HG03439 (cell line): ENCODE measurements around the gene KLK8.

ENCODE experiments used
- ATAC-seq: cut with Tn5 transposase; IDR thresholded peaks from one replicate; pipeline ENCODE4 v1.9.1; 2021; ENCODE audit warnings: mild to moderate bottlenecking, moderate library complexity; ENCODE audit not compliant: unreplicated experiment

The KLK8 gene

GRCh38 chr19:51001515-51001914 lies at the start of gene KLK8:
KLK8 (minus strand) TSS chr19:51001604; CDS start chr19:51001167, 437 bp downstream.
- ATAC-seq = no peak

GRCh38 chr19:51047031-51047335 lies 45.6 kb upstream of the KLK8 start:
- ATAC-seq = no peak

- no peak for ATAC-seq
These were observed 42.9 kb upstream of the KLK8 start for GRCh38 chr19:51044327-51044726.

- no peak for ATAC-seq
These were observed 42.1 kb upstream of the KLK8 start for GRCh38 chr19:51043497-51043896.

GRCh38 chr19:51040151-51040550 lies 38.7 kb upstream of the KLK8 start:
- ATAC-seq = no peak

- no peak for ATAC-seq
These were observed 35.1 kb upstream of the KLK8 start for GRCh38 chr19:51036519-51036918.

GRCh38 chr19:51034704-51035103 lies 33.3 kb upstream of the KLK8 start, which contains the start of gene KLK12:
KLK12 (minus strand) TSS chr19:51035002; CDS start chr19:51034621, 381 bp downstream.
- no peak for ATAC-seq

GRCh38 chr19:51031880-51032225 lies 30.4 kb upstream of the KLK8 start:
- no peak for ATAC-seq

GRCh38 chr19:51031220-51031879 lies 29.9 kb upstream of the KLK8 start:
- ATAC-seq = no peak

GRCh38 chr19:51030631-51031030 lies 29.2 kb upstream of the KLK8 start:
- ATAC-seq = no peak

GRCh38 chr19:51029718-51030117 lies 28.3 kb upstream of the KLK8 start:
- no peak for ATAC-seq

- no peak for ATAC-seq
These were observed 26.5 kb upstream of the KLK8 start for GRCh38 chr19:51027873-51028272.

- no peak for ATAC-seq
These were observed 25.9 kb upstream of the KLK8 start for GRCh38 chr19:51027126-51027806.

GRCh38 chr19:51026554-51026831 lies 25.1 kb upstream of the KLK8 start, which contains the start of gene KLK11:
KLK11 (minus strand) TSS chr19:51026616; CDS start chr19:51025631, 985 bp downstream.
- ATAC-seq = no peak

GRCh38 chr19:51025809-51026553 lies 24.6 kb upstream of the KLK8 start:
- ATAC-seq = no peak

GRCh38 chr19:51025401-51025800 lies 24.0 kb upstream of the KLK8 start:
- no peak for ATAC-seq

- ATAC-seq = no peak
These were observed 23.5 kb upstream of the KLK8 start for GRCh38 chr19:51024924-51025323.

- ATAC-seq = no peak
These were observed 22.5 kb upstream of the KLK8 start for GRCh38 chr19:51023946-51024345.

- ATAC-seq = no peak
These were observed 21.1 kb upstream of the KLK8 start for GRCh38 chr19:51022526-51022925.

GRCh38 chr19:51020988-51021651 lies 19.7 kb upstream of the KLK8 start:
- ATAC-seq = no peak

- ATAC-seq = no peak
These were observed 18.1 kb upstream of the KLK8 start, which contains the start of gene KLK10 for GRCh38 chr19:51019544-51019925. KLK10 (minus strand) TSS chr19:51019709; CDS start chr19:51019130, 579 bp downstream.
